ENCODE measurements around the gene SUMF2. TPM values are rescaled to one million over a fixed set of nuclear protein-coding genes. Genes with fewer than 3 reads are reported as not detected.
"Not testable (repeated sequence)": the region's sequence is repeated elsewhere in the genome, so short reads cannot be mapped to it uniquely, and the experiment has no call there.

The SUMF2 gene
- total and polyA plus RNA-seq, 9 donors, result 35.4 to 71.6 (median 51.9) TPM

DNA sequence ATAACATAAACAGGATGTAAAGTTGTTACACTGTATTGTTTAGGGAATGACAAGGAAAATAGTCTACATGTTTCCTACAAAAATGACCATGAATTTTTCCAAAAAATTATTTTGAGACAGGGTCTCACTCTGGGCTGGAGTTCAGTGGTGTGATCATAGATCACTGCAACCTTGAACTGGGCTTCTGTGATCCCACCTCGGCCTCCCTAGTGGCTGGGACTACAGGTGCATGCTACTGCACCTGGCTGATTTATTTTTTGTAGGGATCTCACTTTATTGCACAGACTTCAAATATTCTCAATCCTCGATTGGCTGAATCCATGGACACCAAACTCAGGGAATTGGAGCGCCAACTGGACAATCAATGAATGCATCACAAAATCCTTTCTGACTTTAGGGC is 35.6 kb downstream of the SUMF2 start:
- no peak overlapping the region for H3K27ac ChIP-seq (ENCODE audit: low read length)
- DNase-seq, result no peak
- no peaks in the 10 kb centered on the region for H3K27me3 ChIP-seq (ENCODE audit: control insufficient read depth, insufficient read depth, low read length)
- peaks cover 48% of the 10 kb centered on the region for H3K36me3 ChIP-seq (ENCODE audit: control insufficient read depth, insufficient read depth, low read length)
- WGBS (ENCODE audit: insufficient coverage), result 83% methylated on average over 1 of the region's 3 CpGs
- H3K4me3 ChIP-seq (ENCODE audit: low read length), result no peak overlapping the region
- H3K4me1 ChIP-seq (ENCODE audit: control insufficient read depth, insufficient read depth, low read length), result no peaks in the 10 kb centered on the region
- H3K9me3 ChIP-seq (replicated peaks; ENCODE audit: control insufficient read depth, low read depth, low read length), result no peaks in the 10 kb centered on the region

DNA sequence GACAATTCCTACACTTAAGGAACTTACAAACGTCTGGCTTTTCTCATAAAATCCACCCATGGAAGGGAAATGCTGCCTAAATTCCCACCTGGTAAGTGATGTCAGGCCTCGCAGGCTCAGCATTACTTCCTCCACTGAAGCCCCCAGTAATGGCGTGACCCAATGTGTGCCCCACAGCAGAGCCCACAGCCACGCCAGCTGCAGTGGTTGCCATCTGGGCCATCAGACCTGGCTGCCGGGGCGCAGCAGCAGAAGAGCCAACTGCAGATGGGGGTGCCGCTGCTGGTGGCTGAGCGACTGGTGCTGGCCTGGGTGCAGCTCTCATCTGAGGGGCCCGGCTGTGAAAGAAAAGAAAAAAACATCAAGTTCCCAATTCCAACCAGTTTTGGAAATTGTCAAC is 40.1 kb downstream of the SUMF2 start:
- not testable (repeated sequence) for H3K27me3 ChIP-seq (ENCODE audit: control insufficient read depth, insufficient read depth, low read length)
- peaks cover 47% of the 10 kb centered on the region for H3K36me3 ChIP-seq (ENCODE audit: control insufficient read depth, insufficient read depth, low read length)
- WGBS (ENCODE audit: insufficient coverage), result 85% methylated on average over 4 of the region's 9 CpGs

DNA sequence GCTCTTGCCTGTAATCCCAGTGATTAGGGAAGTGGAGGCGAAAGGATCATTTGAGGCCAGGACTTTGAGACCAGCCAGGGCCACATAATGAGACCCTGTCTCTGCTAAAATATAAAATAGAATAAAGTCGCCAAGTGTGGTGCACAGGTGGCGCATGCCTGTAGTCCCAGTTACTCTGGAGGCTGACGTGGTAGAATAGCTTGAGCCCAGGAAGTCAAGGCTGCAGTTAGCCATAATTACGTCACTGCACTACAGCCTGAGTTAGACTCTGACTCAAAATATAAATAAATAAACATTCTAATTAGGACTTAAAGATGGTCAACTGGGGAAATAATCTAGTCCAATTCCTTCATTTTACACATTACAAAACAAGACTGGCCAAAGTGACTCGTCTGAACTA is 41.4 kb downstream of the SUMF2 start:
- Histone ChIP-seq H3K27ac (ENCODE audit: low read length) (peak overlapping the region; percentile 94), H3K4me3 (ENCODE audit: low read length) (peak overlapping the region; percentile 81), H3K27me3 (ENCODE audit: control insufficient read depth, insufficient read depth, low read length) (no peaks in the 10 kb centered on the region), H3K9me3 (replicated peaks; ENCODE audit: control insufficient read depth, low read depth, low read length) (no peaks in the 10 kb centered on the region), H3K4me1 (ENCODE audit: control insufficient read depth, insufficient read depth, low read length) (peaks cover 3% of the 10 kb centered on the region), H3K36me3 (ENCODE audit: control insufficient read depth, insufficient read depth, low read length) (peaks cover 35% of the 10 kb centered on the region)
- 0% methylated on average over 1 of the region's 6 CpGs for WGBS (ENCODE audit: insufficient coverage)
- DNase-seq, result peak; percentile 74

More for the DNA sequence above, 40.1 kb downstream of the SUMF2 start:
- not testable (repeated sequence) for H3K4me3 ChIP-seq (ENCODE audit: low read length); DNase-seq; H3K27ac ChIP-seq (ENCODE audit: low read length); H3K9me3 ChIP-seq (replicated peaks; ENCODE audit: control insufficient read depth, low read depth, low read length); H3K4me1 ChIP-seq (ENCODE audit: control insufficient read depth, insufficient read depth, low read length)

DNA sequence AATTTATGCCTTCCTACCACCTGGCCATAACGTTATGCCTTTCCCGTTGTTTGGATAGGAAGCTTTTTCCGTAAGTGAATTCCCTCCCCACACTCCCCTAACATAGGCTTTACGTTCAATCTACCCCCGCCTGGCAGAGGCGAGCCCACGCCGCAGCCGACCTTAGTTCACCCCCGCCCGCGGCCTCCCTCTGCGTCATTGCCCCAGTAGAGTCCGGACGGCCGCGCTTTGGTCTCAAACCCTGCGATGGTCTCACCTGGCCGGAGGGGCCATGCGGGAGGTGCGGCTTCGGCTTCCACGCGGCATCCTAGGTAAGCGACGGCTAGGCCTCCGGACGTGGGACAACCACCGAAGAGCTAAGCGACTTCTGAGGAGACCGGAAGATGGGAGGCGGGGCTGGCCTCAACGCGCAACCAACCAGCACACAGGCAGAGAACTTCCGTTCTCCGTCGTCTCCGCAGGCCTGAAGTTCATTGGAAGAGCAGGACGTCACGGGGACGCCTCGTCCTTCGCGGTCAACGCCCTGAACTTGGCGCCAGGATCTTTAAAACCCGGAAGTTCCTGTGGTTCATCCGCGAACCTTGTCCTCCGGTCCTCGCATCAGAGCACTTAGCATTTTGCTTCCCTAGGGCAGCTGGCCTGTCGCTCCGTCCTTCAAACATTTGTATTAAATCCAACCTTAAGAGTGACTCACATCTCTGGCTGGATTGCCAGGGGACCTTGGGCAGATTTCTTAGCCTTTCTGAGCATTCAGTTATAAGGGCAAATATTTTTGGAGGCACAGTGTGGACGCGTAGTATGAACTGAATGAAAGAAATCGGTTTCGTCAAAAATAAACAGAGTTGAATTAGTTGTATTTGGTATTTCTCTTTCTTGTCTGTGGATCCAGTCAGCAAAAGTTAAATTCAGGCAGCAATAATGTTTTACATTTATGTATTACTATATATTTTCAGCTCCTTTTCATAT is 42.3 kb downstream of the SUMF2 start, which contains the start of gene CHCHD2:
Gene CHCHD2 (minus strand): TSS at position 369 of the 966 bp plus-strand sequence. CDS start 63 bp downstream, at position 306.
- DNase-seq, result peak; percentile 100
- Histone ChIP-seq H3K4me1 (ENCODE audit: control insufficient read depth, insufficient read depth, low read length) (peaks cover 3% of the 10 kb centered on the region), H3K27ac (ENCODE audit: low read length) (peak within 1 kb of the TSS; percentile 94), H3K4me3 (ENCODE audit: low read length) (peak within 1 kb of the TSS; percentile 81), H3K27me3 (ENCODE audit: control insufficient read depth, insufficient read depth, low read length) (no peaks in the 10 kb centered on the region), H3K36me3 (ENCODE audit: control insufficient read depth, insufficient read depth, low read length) (peaks cover 27% of the 10 kb centered on the region), H3K9me3 (replicated peaks; ENCODE audit: control insufficient read depth, low read depth, low read length) (no peaks in the 10 kb centered on the region)
- 0% methylated on average over 51 of the region's 57 CpGs for WGBS (ENCODE audit: insufficient coverage)

- no peak for DNase-seq
- WGBS (ENCODE audit: insufficient coverage), result no CpG with 5 or more reads among the region's 1 CpG
- no peak overlapping the region for H3K4me3 ChIP-seq (ENCODE audit: low read length)
Measured at GRCh38 chr7:56107954-56108258, 43.8 kb downstream of the SUMF2 start.

GRCh38 chr7:56110611-56111010 is 46.5 kb downstream of the SUMF2 start:
- 83% methylated on average over 1 of the region's 1 CpG for WGBS (ENCODE audit: insufficient coverage)
- no peaks in the 10 kb centered on the region for H3K36me3 ChIP-seq (ENCODE audit: control insufficient read depth, insufficient read depth, low read length)
- no peak overlapping the region for H3K27ac ChIP-seq (ENCODE audit: low read length)
- no peak for DNase-seq
- H3K9me3 ChIP-seq (replicated peaks; ENCODE audit: control insufficient read depth, low read depth, low read length), result no peaks in the 10 kb centered on the region
- H3K27me3 ChIP-seq (ENCODE audit: control insufficient read depth, insufficient read depth, low read length), result peaks cover 8% of the 10 kb centered on the region
- H3K4me1 ChIP-seq (ENCODE audit: control insufficient read depth, insufficient read depth, low read length), result no peaks in the 10 kb centered on the region
- H3K4me3 ChIP-seq (ENCODE audit: low read length), result no peak overlapping the region

More at GRCh38 chr7:56107954-56108258, 43.8 kb downstream of the SUMF2 start:
- no peaks in the 10 kb centered on the region for H3K9me3 ChIP-seq (replicated peaks; ENCODE audit: control insufficient read depth, low read depth, low read length)
- H3K27ac ChIP-seq (ENCODE audit: low read length), result no peak overlapping the region
- H3K4me1 ChIP-seq (ENCODE audit: control insufficient read depth, insufficient read depth, low read length), result peaks cover 3% of the 10 kb centered on the region
- peaks cover 13% of the 10 kb centered on the region for H3K36me3 ChIP-seq (ENCODE audit: control insufficient read depth, insufficient read depth, low read length)
- H3K27me3 ChIP-seq (ENCODE audit: control insufficient read depth, insufficient read depth, low read length), result peaks cover 2% of the 10 kb centered on the region

GRCh38 chr7:56112244-56112643 is 48.2 kb downstream of the SUMF2 start:
- WGBS (ENCODE audit: insufficient coverage), result 100% methylated on average over 1 of the region's 3 CpGs
- not testable (repeated sequence) for DNase-seq

DNA sequence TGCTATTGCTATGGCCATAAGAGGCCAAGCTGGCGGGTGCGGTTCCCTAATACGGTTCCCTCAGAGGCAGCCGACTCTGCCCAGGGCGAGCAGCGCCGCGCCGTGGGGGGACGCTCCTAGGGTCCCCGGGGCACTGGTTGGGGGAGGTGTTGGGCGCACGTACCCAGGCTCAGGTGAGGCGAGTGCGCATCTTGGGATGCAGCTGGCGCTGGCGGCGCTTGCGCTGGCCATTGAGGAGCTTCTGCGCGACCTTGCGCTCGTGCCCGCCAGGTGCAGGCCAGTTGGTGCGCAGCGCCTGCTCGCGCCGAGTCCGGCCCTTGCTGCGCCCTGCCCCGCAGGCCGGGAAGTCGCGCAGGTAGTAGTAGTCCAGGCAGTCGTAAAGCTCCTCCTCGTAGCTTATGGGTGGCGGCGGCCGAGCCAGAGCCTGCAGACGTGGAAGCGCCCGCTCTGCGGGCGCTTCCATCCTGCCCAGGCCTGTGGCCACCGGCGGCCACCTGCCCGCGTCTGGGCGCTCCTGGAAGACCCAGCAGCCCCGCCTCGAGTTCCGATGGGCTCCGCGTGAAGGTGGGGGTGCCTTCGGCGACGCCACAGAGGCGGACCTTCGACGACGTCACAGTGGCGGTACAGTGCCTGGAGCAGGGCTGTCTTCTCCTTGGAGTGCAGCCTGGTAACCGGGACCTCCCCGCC is 51.9 kb downstream of the SUMF2 start, which contains the start of gene NUPR2:
Gene NUPR2 (minus strand): TSS at position 566 of the 687 bp plus-strand sequence. CDS start 103 bp downstream, at position 463.
- 3% methylated on average over 63 of the region's 65 CpGs for WGBS (ENCODE audit: insufficient coverage)
- H3K9me3 ChIP-seq (replicated peaks; ENCODE audit: control insufficient read depth, low read depth, low read length), result no peaks in the 10 kb centered on the region
- H3K27me3 ChIP-seq (ENCODE audit: control insufficient read depth, insufficient read depth, low read length), result peaks cover 25% of the 10 kb centered on the region
- DNase-seq, result no peak
- peaks cover 3% of the 10 kb centered on the region for H3K4me1 ChIP-seq (ENCODE audit: control insufficient read depth, insufficient read depth, low read length)
- H3K27ac ChIP-seq (ENCODE audit: low read length), result no peak within 1 kb of the TSS
- H3K4me3 ChIP-seq (ENCODE audit: low read length), result no peak within 1 kb of the TSS
- H3K36me3 ChIP-seq (ENCODE audit: control insufficient read depth, insufficient read depth, low read length), result no peaks in the 10 kb centered on the region

More at GRCh38 chr7:56112244-56112643, 48.2 kb downstream of the SUMF2 start:
- H3K9me3 ChIP-seq (replicated peaks; ENCODE audit: control insufficient read depth, low read depth, low read length); H3K36me3 ChIP-seq (ENCODE audit: control insufficient read depth, insufficient read depth, low read length); H3K4me3 ChIP-seq (ENCODE audit: low read length); H3K27ac ChIP-seq (ENCODE audit: low read length); H3K4me1 ChIP-seq (ENCODE audit: control insufficient read depth, insufficient read depth, low read length): not testable (repeated sequence)
- peaks cover 24% of the 10 kb centered on the region for H3K27me3 ChIP-seq (ENCODE audit: control insufficient read depth, insufficient read depth, low read length)

GRCh38 chr7:56121440-56121839 is 57.4 kb downstream of the SUMF2 start:
- no peaks in the 10 kb centered on the region for H3K9me3 ChIP-seq (replicated peaks; ENCODE audit: control insufficient read depth, low read depth, low read length)
- H3K4me3 ChIP-seq (ENCODE audit: low read length), result no peak overlapping the region
- H3K27me3 ChIP-seq (ENCODE audit: control insufficient read depth, insufficient read depth, low read length), result peaks cover 10% of the 10 kb centered on the region
- no peak for DNase-seq
- no peaks in the 10 kb centered on the region for H3K36me3 ChIP-seq (ENCODE audit: control insufficient read depth, insufficient read depth, low read length)
- no peaks in the 10 kb centered on the region for H3K4me1 ChIP-seq (ENCODE audit: control insufficient read depth, insufficient read depth, low read length)
- no peak overlapping the region for H3K27ac ChIP-seq (ENCODE audit: low read length)
- WGBS (ENCODE audit: insufficient coverage), result 54% methylated on average over 4 of the region's 6 CpGs

GRCh38 chr7:56124981-56125380 is 60.9 kb downstream of the SUMF2 start:
- H3K36me3 ChIP-seq (ENCODE audit: control insufficient read depth, insufficient read depth, low read length), result no peaks in the 10 kb centered on the region
- no peak overlapping the region for H3K4me3 ChIP-seq (ENCODE audit: low read length)
- DNase-seq, result no peak
- WGBS (ENCODE audit: insufficient coverage), result 80% methylated on average over 4 of the region's 6 CpGs
- H3K9me3 ChIP-seq (replicated peaks; ENCODE audit: control insufficient read depth, low read depth, low read length), result no peaks in the 10 kb centered on the region
- peaks cover 3% of the 10 kb centered on the region for H3K4me1 ChIP-seq (ENCODE audit: control insufficient read depth, insufficient read depth, low read length)
- H3K27me3 ChIP-seq (ENCODE audit: control insufficient read depth, insufficient read depth, low read length), result no peaks in the 10 kb centered on the region
- no peak overlapping the region for H3K27ac ChIP-seq (ENCODE audit: low read length)
